Stimulated activated memory B cell treated with anti-CD40 and anti-IgM and Interleukin-4, amounts not matched to agents 10 μg/mL and 1 μg/mL and 100 μg/mL, for 72 hours (primary cell): ENCODE measurements around the gene TSC2.
A peak's percentile ranks its signal among the peaks of the same experiment; 100 is the strongest.
"Not testable (repeated sequence)": the region's sequence is repeated elsewhere in the genome, so short reads cannot be mapped to it uniquely, and the experiment has no call there.

Experiments
- ATAC-seq: fragments of 150-1000 bp; cut with Tn5 transposase; 2 replicates; pipeline ENCODE4 v1.10.0; 2021
- H3K27ac Mint-ChIP-seq: one replicate; pipeline ENCODE4 v1.8.0; 2022; ENCODE audit warnings: mild to moderate bottlenecking, mixed read lengths
- H3K27me3 Mint-ChIP-seq: one replicate; pipeline ENCODE4 v1.8.0; 2022; ENCODE audit warnings: mixed read lengths
- H3K36me3 Mint-ChIP-seq: one replicate; pipeline ENCODE4 v1.8.0; 2022; ENCODE audit warnings: mixed read lengths
- H3K4me1 Mint-ChIP-seq: one replicate; pipeline ENCODE4 v1.8.0; 2022; ENCODE audit warnings: mixed read lengths
- H3K4me3 Mint-ChIP-seq: one replicate; pipeline ENCODE4 v1.8.0; 2022; ENCODE audit warnings: mild to moderate bottlenecking, moderate library complexity, mixed read lengths
- H3K9me3 Mint-ChIP-seq: one replicate; pipeline ENCODE4 v1.8.0; 2022; ENCODE audit warnings: mixed read lengths

Gene TSC2

DNA sequence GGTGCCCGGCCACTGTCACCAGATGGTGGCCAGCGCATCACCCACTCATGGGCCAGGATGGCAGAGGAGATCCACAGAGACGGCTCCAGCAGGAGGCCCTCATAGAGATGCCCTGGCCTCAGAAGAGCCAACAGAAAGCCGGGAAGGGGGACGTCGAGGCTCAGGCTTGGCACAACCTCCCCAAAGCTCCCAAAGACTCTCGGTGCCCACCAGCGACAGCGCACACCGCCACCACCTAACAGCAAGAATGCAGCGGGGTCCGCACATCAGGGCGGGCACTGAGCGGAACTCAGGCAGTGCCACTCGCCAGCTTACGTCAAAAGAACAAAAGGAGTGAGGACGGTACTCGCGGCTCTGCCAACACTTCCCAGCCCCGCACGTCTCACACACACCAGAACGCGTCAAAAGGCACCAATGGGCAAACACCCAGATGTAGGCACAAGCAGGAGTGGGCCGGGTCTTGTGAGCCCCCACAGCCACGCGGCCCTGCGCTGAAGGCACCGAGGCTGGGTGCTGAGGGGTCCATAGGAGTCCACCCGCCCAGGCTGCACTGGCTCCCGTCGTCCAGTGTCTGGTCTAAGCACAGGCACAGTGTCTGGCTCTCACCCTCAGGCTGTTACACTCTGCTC lies 79.3 kb downstream of the TSC2 start:
- H3K4me3 Mint-ChIP-seq, H3K27me3 Mint-ChIP-seq, H3K9me3 Mint-ChIP-seq, H3K36me3 Mint-ChIP-seq: not testable (repeated sequence)
- peak; percentile 1 for ATAC-seq
- Mint-ChIP-seq H3K4me1 (peaks cover 33% of the 10 kb centered on the region), H3K27ac (peak overlapping the region; percentile 27)

DNA sequence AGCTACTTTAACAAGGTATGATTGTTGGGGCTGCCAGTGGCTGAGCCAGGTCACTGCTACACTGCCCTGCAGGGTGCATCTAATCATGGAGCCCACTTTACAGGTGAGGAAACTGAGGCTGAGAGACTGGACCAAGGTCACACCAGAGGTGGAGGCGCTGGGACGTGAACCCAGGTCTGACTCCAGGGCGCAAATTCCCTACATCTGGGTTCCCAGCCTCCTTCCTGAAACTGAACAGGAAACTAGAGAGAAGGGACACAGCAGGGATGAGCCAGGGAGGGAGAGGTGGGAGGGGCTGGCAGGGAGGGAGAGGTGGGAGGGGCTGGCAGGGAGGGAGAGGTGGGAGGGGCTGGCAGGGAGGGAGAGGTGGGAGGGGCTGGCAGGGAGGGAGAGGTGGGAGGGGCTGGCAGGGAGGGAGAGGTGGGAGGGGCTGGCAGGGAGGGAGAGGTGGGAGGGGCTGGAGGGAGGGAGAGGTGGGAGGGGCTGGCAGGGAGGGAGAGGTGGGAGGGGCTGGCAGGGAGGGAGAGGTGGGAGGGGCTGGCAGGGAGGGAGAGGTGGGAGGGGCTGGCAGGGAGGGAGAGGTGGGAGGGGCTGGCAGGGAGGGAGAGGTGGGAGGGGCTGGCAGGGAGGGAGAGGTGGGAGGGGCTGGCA lies 80.0 kb downstream of the TSC2 start:
- H3K4me3 Mint-ChIP-seq, H3K9me3 Mint-ChIP-seq, H3K27me3 Mint-ChIP-seq, H3K36me3 Mint-ChIP-seq: not testable (repeated sequence)
- peaks cover 33% of the 10 kb centered on the region for H3K4me1 Mint-ChIP-seq
- H3K27ac Mint-ChIP-seq, result peak overlapping the region; percentile 85
- peak; percentile 8 for ATAC-seq

DNA sequence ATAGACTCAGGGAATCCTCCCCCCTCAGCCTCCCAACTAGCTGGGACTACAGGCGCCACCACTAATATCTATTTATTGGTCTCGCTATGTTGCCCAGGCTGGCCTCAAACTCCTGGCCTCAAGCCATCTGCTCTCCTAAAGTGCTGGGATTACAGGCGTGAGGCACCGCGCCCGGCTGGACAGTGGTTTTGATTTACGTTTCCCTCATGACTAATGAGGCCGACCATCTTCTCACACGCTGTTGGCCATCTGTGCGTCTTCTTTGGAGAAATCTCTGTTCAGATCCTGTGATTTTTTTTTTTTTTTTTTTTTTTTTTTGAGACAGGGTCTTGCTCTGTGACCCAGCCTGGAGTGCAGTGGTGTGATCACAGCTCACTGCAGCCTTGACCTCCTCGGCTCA lies 81.5 kb downstream of the TSC2 start:
- H3K27ac Mint-ChIP-seq, H3K27me3 Mint-ChIP-seq, H3K4me3 Mint-ChIP-seq, H3K9me3 Mint-ChIP-seq, H3K36me3 Mint-ChIP-seq, ATAC-seq: not testable (repeated sequence)
- peaks cover 33% of the 10 kb centered on the region for H3K4me1 Mint-ChIP-seq

DNA sequence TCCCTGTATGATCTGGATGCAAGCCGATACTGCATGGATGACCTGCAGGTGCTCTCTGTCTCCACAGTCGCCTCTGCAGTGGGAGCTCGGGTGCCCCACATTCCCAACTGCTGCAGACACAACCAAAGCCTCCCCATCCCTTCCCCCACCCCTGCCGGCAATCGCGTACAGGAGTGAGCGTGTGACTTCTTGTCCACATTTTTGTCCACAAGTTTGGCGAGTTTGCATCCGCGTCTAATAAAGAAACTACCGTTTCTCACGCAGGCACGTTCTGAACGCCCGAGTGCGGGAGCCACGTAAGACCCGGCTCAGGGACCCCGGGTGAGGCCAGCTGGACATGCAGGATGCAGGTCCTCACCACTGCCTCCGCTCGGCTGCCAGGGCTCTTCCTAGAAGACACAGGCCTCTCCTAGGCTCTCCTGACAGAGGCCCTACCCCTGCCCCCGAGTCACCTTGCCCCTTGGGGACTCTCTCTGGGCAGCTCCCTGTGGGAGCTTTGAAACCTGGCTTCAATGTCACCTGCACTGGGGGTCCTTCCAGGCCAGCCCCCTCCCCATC lies 82.2 kb downstream of the TSC2 start:
- H3K4me3 Mint-ChIP-seq, ATAC-seq, H3K36me3 Mint-ChIP-seq, H3K27me3 Mint-ChIP-seq, H3K9me3 Mint-ChIP-seq, H3K27ac Mint-ChIP-seq: not testable (repeated sequence)
- H3K4me1 Mint-ChIP-seq, result peaks cover 36% of the 10 kb centered on the region

DNA sequence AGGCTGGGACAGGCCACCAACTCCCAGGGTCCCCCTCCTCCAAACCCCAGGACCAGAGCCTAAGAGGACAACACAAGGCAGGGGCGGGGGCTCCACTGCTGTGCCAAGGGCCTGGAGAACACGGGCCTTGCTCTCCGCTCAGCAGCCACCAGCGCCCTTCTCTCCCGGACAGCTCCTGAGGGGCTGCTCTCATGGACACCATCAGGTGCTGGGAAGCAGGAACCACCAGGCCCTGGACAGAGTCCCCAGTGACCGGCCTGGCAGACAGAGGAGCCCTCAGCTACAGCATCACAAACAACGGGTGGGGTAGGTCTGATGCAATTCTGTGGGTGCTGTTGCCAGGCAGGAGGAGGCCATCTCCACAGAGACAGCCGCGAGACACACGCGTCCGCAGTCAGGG lies 86.0 kb downstream of the TSC2 start:
- H3K27me3 Mint-ChIP-seq, H3K27ac Mint-ChIP-seq, H3K4me3 Mint-ChIP-seq, H3K9me3 Mint-ChIP-seq, H3K36me3 Mint-ChIP-seq, ATAC-seq: not testable (repeated sequence)
- peaks cover 16% of the 10 kb centered on the region for H3K4me1 Mint-ChIP-seq

DNA sequence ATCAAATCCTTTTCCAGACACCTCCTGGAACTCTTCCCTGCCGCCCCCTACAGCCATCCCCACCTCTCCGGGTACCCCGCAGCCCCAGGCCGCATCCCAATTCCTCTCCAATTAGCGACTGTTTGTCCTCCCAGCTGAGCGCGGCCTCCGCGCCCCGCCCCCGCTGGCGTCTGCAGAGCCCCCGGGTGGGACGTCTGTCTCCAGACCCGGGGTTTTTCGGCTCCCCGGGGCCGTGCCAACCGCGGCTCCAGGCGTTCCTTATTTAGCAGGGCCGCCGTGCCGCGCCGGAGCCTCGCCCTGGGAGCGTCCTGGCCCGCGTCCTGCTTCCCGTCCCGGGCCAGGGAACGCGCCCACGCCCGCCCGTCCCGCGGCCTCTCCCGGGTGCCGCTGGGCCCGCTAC lies 87.3 kb downstream of the TSC2 start:
- peak overlapping the region; percentile 87 for H3K4me3 Mint-ChIP-seq
- not testable (repeated sequence) for H3K36me3 Mint-ChIP-seq, ATAC-seq, H3K9me3 Mint-ChIP-seq, H3K27me3 Mint-ChIP-seq
- peak overlapping the region; percentile 19 for H3K27ac Mint-ChIP-seq
- H3K4me1 Mint-ChIP-seq, result peaks cover 16% of the 10 kb centered on the region

DNA sequence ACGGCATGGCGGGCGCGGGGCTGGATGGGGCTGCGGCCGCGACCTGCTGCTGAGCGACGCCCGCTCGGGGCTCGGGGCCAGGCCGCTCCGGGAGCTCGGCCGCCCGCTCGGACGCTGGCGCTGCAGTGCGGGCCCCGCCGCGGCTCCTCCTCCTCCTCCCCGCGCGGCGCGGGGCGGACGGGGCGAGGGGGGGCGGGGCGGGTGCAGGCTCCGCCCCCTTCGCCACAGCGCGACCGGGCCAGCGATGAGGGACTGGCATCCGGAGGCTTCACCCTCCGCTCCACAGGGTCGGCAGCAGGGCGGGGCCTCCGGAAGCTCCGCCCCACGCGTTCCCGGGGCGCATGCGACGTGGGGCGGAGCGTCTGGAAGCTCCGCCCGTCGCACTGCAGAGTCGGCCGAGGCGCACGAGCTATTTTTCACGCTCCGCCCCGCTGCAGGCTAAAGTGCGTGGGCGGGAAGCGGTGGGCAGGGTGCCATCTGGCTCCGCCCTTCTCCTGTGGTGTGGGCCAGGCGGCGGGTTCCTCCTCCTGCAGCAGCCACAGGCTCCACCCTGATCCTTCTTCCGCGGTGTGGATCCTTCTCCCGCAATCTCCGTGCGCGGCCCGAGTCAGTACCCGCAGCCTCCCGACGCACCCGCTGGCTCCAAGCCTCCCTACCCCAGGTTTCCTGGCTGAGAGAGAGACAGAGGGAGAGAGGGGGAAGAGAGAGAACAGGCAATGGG lies 88.1 kb downstream of the TSC2 start, which contains the start of gene PKD1:
Gene PKD1, minus strand, starts transcription at position 129 of the 721 bp plus-strand sequence. CDS start 209 bp downstream, outside the sequence.
- H3K27ac Mint-ChIP-seq, result peak within 1 kb of the TSS; percentile 95
- peak within 1 kb of the TSS; percentile 96 for H3K4me3 Mint-ChIP-seq
- H3K27me3 Mint-ChIP-seq, H3K9me3 Mint-ChIP-seq, H3K36me3 Mint-ChIP-seq: not testable (repeated sequence)
- H3K4me1 Mint-ChIP-seq, result peaks cover 24% of the 10 kb centered on the region
- ATAC-seq, result peak; percentile 74
